ENCODE data around the gene TMCC1. TPM values are rescaled to one million over a fixed set of nuclear protein-coding genes. Genes with fewer than 3 reads are reported as not detected.
A peak's percentile ranks its signal among the peaks of the same experiment; 100 is the strongest.
"Not testable (repeated sequence)": the region's sequence is repeated elsewhere in the genome, so short reads cannot be mapped to it uniquely, and the experiment has no call there.

TMCC1 gene
- total RNA-seq, 2 donors from 2014 or later: 21.5 to 34.5 TPM

DNA sequence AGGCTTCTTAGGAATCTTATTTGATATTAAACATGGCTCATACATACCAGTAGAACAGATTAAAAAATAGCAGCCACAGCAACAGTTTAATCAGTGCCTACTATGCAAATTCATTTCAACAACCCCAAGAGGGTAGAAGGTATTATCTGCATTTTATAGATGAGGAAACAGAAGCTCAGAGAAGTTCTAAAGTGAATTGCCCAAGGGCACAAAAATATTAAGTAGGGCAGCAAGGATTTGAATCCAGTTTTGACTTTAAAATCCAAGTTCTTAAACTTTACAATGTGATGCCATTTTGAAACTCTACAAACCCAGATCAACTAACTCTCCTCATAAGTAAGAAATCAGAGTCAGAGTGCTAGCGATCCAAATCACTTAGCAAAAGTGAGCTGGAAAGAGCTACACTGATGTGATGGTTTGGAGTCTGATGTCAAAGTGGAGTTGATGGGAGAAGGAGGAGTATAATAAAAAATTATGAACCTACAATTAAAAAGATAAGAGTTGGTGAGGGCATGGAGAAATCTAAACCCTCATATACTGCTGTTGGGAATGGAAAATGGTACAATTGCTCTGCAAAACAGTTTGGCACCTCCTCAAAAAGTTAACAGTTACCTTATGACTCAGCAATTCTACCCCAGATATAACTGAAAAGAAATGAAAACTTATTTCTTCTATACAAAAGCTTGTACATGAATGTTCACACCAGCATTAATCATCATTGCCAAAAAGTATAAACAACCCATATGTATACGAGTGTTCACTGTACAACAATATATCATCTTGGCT is 236.1 kb downstream of the TMCC1 start:
- peak in 1 of 2 donors; percentile 44 for ATAC-seq
- H3K4me3 Mint-ChIP-seq: peak overlapping the region; percentile 19
- no peaks in the 10 kb centered on the region for H3K36me3 Mint-ChIP-seq
- H3K27ac Mint-ChIP-seq: no peak overlapping the region
- no peak for DNase-seq (ENCODE audit: low spot score)
- peaks cover 8 to 10% of the 10 kb centered on the region in 2 donors for H3K4me1 Mint-ChIP-seq (ENCODE audit: low read depth in 2 of 2)
- H3K27me3 Mint-ChIP-seq: no peaks in the 10 kb centered on the region
- H3K9me3 Mint-ChIP-seq: no peaks in the 10 kb centered on the region

DNA sequence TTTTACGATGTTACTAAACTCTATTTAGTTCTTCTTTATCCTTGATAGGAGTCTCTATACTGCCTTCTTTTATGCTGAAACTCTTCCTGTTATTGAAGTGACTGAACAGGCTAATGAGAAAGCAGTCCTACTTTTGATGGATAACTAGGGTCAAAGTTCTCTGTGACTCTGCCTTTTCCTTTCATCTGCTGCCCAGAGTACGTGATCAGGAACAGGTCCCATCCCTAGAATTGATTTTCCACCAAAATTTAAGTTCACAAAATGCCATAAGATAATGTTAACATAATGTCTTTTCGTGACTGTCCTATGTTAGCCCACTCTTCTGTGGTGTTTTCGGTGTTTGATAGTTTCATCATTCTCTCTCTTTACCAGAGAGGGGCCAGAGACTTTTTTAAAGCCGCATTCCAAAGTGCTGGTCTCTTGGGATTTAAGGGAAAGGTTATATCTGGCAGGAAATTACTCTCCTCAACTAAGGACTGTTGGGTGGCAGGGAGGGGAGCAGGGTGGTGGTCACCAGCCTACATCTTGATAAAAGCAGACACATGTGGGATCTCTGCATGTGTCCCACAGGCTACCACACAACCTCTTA is 236.8 kb downstream of the TMCC1 start:
- no peak for ATAC-seq
- H3K9me3 Mint-ChIP-seq: no peaks in the 10 kb centered on the region

GRCh38 chr3:129655291-129655700 is 238.2 kb downstream of the TMCC1 start:
- Mint-ChIP-seq H3K4me3 (no peak overlapping the region), H3K36me3 (no peaks in the 10 kb centered on the region), H3K27ac (no peak overlapping the region), H3K27me3 (no peaks in the 10 kb centered on the region), H3K4me1 (ENCODE audit: low read depth in 2 of 2) (peaks cover 10 to 11% of the 10 kb centered on the region in 2 donors), H3K9me3 (no peaks in the 10 kb centered on the region)
- DNase-seq (ENCODE audit: low spot score) (no peak), ATAC-seq (no peak)

More for the DNA sequence above, 236.8 kb downstream of the TMCC1 start:
- H3K4me1 Mint-ChIP-seq (ENCODE audit: low read depth in 2 of 2): peaks cover 8 to 10% of the 10 kb centered on the region in 2 donors
- H3K4me3 Mint-ChIP-seq: no peak overlapping the region
- no peaks in the 10 kb centered on the region for H3K27me3 Mint-ChIP-seq
- no peaks in the 10 kb centered on the region for H3K36me3 Mint-ChIP-seq
- no peak overlapping the region for H3K27ac Mint-ChIP-seq
- DNase-seq (ENCODE audit: low spot score): no peak

DNA sequence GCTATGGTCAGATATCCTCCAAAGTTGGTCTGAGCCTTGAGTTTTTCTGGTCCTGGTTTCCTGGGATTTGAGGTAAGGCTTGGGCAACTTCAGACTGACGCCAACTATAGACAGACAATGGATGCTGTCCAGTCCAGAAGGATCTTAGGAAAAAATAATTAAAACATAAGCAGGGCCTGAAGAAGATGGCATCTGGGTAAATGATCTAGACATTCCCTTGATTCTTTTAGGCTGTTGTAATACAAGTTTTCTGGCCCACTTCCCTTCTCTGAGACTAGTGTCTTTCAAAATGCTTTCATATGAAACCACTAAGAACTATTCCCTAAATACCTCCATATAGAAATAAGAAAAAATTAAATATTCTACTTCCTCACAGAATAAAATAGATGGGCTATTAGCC is 239.4 kb downstream of the TMCC1 start:
- H3K27ac Mint-ChIP-seq: no peak overlapping the region
- DNase-seq (ENCODE audit: low spot score) (no peak), ATAC-seq (no peak)
- no peaks in the 10 kb centered on the region for H3K9me3 Mint-ChIP-seq
- no peak overlapping the region for H3K4me3 Mint-ChIP-seq
- H3K27me3 Mint-ChIP-seq: no peaks in the 10 kb centered on the region
- peaks cover 13% of the 10 kb centered on the region in 2 donors for H3K4me1 Mint-ChIP-seq (ENCODE audit: low read depth in 2 of 2)
- no peaks in the 10 kb centered on the region for H3K36me3 Mint-ChIP-seq

- H3K9me3 Mint-ChIP-seq: no peaks in the 10 kb centered on the region
- no peak overlapping the region for H3K27ac Mint-ChIP-seq
Observed at GRCh38 chr3:129653019-129653418, 240.5 kb downstream of the TMCC1 start.

DNA sequence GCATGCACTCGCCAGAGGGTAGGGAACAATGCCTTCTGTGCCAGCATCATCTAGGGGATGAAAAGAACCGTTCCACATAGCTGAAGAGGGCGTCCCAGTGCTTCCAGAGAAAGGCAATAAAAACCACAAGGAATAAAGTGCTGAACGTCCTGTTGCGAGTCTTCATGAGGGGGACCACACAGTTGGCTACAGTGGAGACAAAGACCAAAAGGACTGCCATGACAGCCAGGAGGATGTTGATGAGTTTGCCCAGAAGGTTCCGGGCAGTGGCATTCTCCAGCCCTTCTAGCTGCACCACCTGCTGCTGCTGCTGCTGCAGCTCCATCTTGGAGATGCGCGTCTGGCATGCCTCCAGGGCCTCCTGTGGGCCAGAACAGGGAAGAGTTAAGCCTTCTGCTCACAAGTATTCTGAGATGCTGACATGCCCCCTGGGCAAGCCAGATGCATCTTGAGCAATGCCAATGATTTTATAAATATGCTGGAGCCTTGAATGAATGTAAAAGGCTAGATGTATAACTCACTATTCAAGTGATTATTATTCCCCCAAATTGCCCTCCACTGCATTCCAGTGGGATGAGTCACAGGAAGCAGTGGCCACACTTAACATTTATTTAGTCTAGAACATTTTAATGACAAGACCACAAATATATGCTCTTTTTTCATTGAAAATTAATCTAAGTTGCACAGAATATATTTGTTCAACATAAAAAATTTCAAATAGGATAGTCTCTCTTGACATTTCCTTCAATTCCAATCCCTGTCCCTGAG is 241.9 kb downstream of the TMCC1 start:
- no peak overlapping the region for H3K4me3 Mint-ChIP-seq
- ATAC-seq (no peak), DNase-seq (ENCODE audit: low spot score) (no peak)
- no peaks in the 10 kb centered on the region for H3K36me3 Mint-ChIP-seq
- peaks cover 3 to 5% of the 10 kb centered on the region in 2 donors for H3K4me1 Mint-ChIP-seq (ENCODE audit: low read depth in 2 of 2)
- no peaks in the 10 kb centered on the region for H3K27me3 Mint-ChIP-seq
- H3K27ac Mint-ChIP-seq: no peak overlapping the region
- no peaks in the 10 kb centered on the region for H3K9me3 Mint-ChIP-seq

More at GRCh38 chr3:129653019-129653418, 240.5 kb downstream of the TMCC1 start:
- ATAC-seq (no peak), DNase-seq (ENCODE audit: low spot score) (no peak)
- Mint-ChIP-seq H3K27me3 (no peaks in the 10 kb centered on the region), H3K4me1 (ENCODE audit: low read depth in 2 of 2) (peaks cover 8 to 9% of the 10 kb centered on the region in 2 donors), H3K4me3 (no peak overlapping the region), H3K36me3 (no peaks in the 10 kb centered on the region)

DNA sequence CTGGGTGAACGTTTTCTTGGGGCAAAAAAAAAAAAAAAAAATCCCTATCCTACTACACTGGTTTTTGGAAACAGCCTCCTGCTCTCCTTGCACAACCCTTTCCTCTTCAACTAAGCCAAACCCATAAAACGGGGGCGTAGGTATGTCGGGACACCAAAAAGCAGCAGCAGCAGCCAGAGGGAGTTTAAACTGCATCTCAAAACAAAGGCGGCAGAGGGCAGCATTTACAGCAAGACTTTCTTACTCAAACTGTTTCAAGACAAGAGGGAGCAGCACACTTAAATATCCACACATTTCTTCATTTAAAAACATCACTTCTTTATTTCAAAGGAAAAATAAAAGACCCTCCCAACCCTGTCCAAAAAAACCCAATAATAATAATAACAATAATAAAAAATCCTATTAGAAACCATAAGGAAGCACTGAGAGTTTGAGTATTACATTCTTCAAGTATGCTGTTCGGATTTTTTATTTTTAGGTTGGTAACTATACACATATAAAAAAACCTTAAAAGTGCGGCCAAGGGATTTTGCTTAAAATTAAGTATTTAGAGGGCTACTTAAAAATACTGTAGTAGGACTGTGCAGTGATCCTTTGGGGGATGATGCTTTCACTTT is 243.1 kb downstream of the TMCC1 start:
- H3K36me3 Mint-ChIP-seq: no peaks in the 10 kb centered on the region
- no peak overlapping the region for H3K4me3 Mint-ChIP-seq
- no peaks in the 10 kb centered on the region for H3K27me3 Mint-ChIP-seq
- no peaks in the 10 kb centered on the region for H3K9me3 Mint-ChIP-seq
- peaks cover 3 to 5% of the 10 kb centered on the region in 2 donors for H3K4me1 Mint-ChIP-seq (ENCODE audit: low read depth in 2 of 2)
- H3K27ac Mint-ChIP-seq: no peak overlapping the region
- DNase-seq (ENCODE audit: low spot score): no peak
- no peak for ATAC-seq

- H3K9me3 Mint-ChIP-seq: no peaks in the 10 kb centered on the region
- peaks cover 3 to 5% of the 10 kb centered on the region in 2 donors for H3K4me1 Mint-ChIP-seq (ENCODE audit: low read depth in 2 of 2)
- ATAC-seq (no peak), DNase-seq (ENCODE audit: low spot score) (no peak)
- H3K36me3 Mint-ChIP-seq: no peaks in the 10 kb centered on the region
- no peak overlapping the region for H3K4me3 Mint-ChIP-seq
- no peak overlapping the region for H3K27ac Mint-ChIP-seq
- no peaks in the 10 kb centered on the region for H3K27me3 Mint-ChIP-seq
Observed at GRCh38 chr3:129648391-129648790, 245.1 kb downstream of the TMCC1 start.

DNA sequence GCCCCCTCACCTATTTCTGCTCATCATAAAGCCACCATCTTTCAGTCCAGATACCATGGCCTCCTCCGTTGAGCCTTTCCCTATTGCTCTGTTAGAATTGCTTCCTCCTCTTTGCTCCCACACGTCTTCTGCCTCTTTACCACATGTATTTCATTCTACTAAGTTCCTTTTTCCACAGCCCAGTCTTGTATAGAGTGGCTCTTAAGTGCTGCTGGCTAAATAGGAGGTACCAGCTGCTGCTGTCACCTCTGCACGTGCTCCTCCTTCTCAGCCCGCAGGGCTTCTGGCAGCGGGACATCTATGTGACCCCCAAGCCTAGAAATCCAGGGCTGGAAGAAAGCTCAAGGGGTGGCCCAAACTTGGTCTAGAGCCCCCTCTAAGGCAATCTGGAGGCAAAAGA is 248.2 kb downstream of the TMCC1 start:
- no peak overlapping the region for H3K4me3 Mint-ChIP-seq
- no peaks in the 10 kb centered on the region for H3K9me3 Mint-ChIP-seq
- H3K27me3 Mint-ChIP-seq: no peaks in the 10 kb centered on the region
- no peak overlapping the region for H3K27ac Mint-ChIP-seq
- ATAC-seq (no peak), DNase-seq (ENCODE audit: low spot score) (no peak)
- peaks cover 2 to 4% of the 10 kb centered on the region in 2 donors for H3K4me1 Mint-ChIP-seq (ENCODE audit: low read depth in 2 of 2)
- H3K36me3 Mint-ChIP-seq: no peaks in the 10 kb centered on the region

DNA sequence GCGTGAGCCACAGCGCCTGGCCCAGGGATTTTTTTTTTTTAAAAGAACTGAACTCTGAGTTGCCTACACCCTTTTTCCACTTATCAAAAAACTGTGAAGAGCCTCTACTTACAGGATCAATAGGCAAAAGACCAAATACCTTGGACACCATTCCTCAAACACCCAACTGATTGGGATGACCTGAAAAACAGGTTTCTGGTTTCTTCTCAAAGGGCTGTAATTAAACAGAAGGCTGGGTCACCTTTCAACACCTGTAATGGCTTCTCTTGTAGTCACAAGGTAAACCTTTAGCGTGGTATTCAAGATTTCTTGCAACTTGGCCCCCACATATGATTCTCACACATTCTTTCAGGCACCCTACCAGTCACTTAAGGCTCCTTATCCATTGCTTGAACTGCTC is 248.7 kb downstream of the TMCC1 start:
- H3K4me3 Mint-ChIP-seq: no peak overlapping the region
- no peak overlapping the region for H3K27ac Mint-ChIP-seq
- no peaks in the 10 kb centered on the region for H3K27me3 Mint-ChIP-seq
- H3K4me1 Mint-ChIP-seq (ENCODE audit: low read depth in 2 of 2): no peaks in the 10 kb centered on the region
- H3K36me3 Mint-ChIP-seq: no peaks in the 10 kb centered on the region
- no peaks in the 10 kb centered on the region for H3K9me3 Mint-ChIP-seq
- no peak for ATAC-seq
- no peak for DNase-seq (ENCODE audit: low spot score)

GRCh38 chr3:129641567-129642260 is 251.8 kb downstream of the TMCC1 start:
- not testable (repeated sequence) for H3K4me1 Mint-ChIP-seq (ENCODE audit: low read depth in 2 of 2); H3K27me3 Mint-ChIP-seq; H3K9me3 Mint-ChIP-seq; H3K36me3 Mint-ChIP-seq; H3K27ac Mint-ChIP-seq; ATAC-seq; DNase-seq (ENCODE audit: low spot score); H3K4me3 Mint-ChIP-seq

GRCh38 chr3:129640985-129641384 is 252.5 kb downstream of the TMCC1 start:
- H3K36me3 Mint-ChIP-seq; ATAC-seq; H3K27me3 Mint-ChIP-seq; H3K9me3 Mint-ChIP-seq; H3K27ac Mint-ChIP-seq; H3K4me1 Mint-ChIP-seq (ENCODE audit: low read depth in 2 of 2); H3K4me3 Mint-ChIP-seq; DNase-seq (ENCODE audit: low spot score): not testable (repeated sequence)

- DNase-seq (ENCODE audit: low spot score) (no peak), ATAC-seq (no peak)
- H3K4me3 Mint-ChIP-seq: no peak overlapping the region
- no peaks in the 10 kb centered on the region for H3K36me3 Mint-ChIP-seq
- H3K4me1 Mint-ChIP-seq (ENCODE audit: low read depth in 2 of 2): peaks cover 4 to 9% of the 10 kb centered on the region in 2 donors
- H3K27me3 Mint-ChIP-seq: peaks cover 3 to 9% of the 10 kb centered on the region in 2 donors
- H3K9me3 Mint-ChIP-seq: no peaks in the 10 kb centered on the region
- H3K27ac Mint-ChIP-seq: no peak overlapping the region
Observed at GRCh38 chr3:129638481-129638880, 255.0 kb downstream of the TMCC1 start.

All from natural killer cell treated with Interleukin-12 subunit alpha and Interleukin-12 subunit beta and Interleukin-15 and Interleukin-18, amount 100 ng/mL, for 72 hours (primary cell).